ENCODE measurements around the gene ITGB6. TPM values are rescaled to one million over a fixed set of nuclear protein-coding genes. Genes with fewer than 3 reads are reported as not detected.

ITGB6 gene
- total and polyA plus RNA-seq, 2 experiments from 2014 or later, result 20.3 to 41.1 TPM

DNA sequence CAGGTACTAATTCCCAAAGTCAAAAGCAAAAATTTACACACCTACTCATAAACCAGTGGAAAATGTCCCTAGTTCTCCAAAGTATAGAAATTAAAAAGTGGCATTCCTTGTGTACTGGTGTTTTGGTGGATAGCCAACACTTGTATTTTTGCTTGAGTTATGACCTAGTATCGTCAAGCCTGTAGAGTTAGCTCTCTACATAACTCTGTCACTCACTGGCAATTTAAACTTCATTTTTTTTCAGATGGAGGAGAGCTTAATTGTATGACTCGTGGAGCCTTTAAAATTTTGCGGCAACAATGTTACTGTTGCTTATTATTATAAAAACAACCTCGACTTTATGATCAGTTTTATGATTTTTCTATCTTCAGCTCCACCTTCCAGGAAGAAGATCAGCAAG is 58.7 kb downstream of the ITGB6 start:
- Histone ChIP-seq H3K36me3 (replicated peaks; ENCODE audit: insufficient read depth, low read depth) (no peaks in the 10 kb centered on the region), H3K4me3 (no peak overlapping the region), H2AFZ (no peak overlapping the region), H3K4me1 (ENCODE audit: insufficient read depth) (no peaks in the 10 kb centered on the region), H3K27ac (no peak overlapping the region), H4K20me1 (ENCODE audit: insufficient read depth, poor library complexity, severe bottlenecking) (no peaks in the 10 kb centered on the region), H3K79me2 (no peaks in the 10 kb centered on the region), H3K9me3 (ENCODE audit: low read depth) (no peaks in the 10 kb centered on the region), H3K9me2 (replicated peaks; ENCODE audit: insufficient read depth) (no peaks in the 10 kb centered on the region), H3K27me3 (no peaks in the 10 kb centered on the region), H3K4me2 (no peak overlapping the region)
- WGBS (ENCODE audit: low lambda C conversion rate, missing lambda C conversion rate), result 70% methylated on average over 4 of the region's 4 CpGs
- no peak for DNase-seq (ENCODE audit: low spot score)
- TF ChIP-seq EZH2 (IDR thresholded peaks at IDR 0.05; ENCODE audit: borderline replicate concordance) (no peak), EZH2phosphoT487 (IDR thresholded peaks at IDR 0.05; ENCODE audit: low read depth, severe bottlenecking, unreplicated experiment) (no peak)
- TF ChIP-seq, protein P1, sequence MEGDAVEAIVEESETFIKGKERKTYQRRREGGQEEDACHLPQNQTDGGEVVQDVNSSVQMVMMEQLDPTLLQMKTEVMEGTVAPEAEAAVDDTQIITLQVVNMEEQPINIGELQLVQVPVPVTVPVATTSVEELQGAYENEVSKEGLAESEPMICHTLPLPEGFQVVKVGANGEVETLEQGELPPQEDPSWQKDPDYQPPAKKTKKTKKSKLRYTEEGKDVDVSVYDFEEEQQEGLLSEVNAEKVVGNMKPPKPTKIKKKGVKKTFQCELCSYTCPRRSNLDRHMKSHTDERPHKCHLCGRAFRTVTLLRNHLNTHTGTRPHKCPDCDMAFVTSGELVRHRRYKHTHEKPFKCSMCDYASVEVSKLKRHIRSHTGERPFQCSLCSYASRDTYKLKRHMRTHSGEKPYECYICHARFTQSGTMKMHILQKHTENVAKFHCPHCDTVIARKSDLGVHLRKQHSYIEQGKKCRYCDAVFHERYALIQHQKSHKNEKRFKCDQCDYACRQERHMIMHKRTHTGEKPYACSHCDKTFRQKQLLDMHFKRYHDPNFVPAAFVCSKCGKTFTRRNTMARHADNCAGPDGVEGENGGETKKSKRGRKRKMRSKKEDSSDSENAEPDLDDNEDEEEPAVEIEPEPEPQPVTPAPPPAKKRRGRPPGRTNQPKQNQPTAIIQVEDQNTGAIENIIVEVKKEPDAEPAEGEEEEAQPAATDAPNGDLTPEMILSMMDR (IDR thresholded peaks at IDR 0.05; ENCODE audit: poor library complexity), result no peak

DNA sequence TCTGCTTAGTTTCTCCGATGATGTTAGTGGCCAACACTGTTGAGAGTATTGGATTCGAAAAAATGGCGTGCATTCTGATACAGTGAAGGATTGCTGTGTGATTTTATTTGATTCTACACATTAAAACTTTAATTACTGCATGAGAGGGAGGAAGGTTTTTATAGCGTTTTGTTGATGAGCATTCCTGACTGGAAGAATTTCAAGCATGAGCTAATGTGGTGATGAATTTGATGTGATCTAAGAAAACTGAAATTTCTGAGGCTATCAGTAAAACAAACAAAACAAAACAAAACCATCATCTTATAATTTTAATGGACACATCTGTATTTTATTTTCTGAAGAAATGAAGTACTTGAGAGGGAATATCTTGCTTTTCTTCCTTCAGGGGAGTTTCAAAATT is 59.6 kb downstream of the ITGB6 start:
- H3K9me3 ChIP-seq (ENCODE audit: low read depth), result no peaks in the 10 kb centered on the region
- H4K20me1 ChIP-seq (ENCODE audit: insufficient read depth, poor library complexity, severe bottlenecking), result no peaks in the 10 kb centered on the region
- H3K4me3 ChIP-seq, result no peak overlapping the region
- WGBS (ENCODE audit: low lambda C conversion rate, missing lambda C conversion rate), result 89% methylated on average over 4 of the region's 4 CpGs
- H2AFZ ChIP-seq, result no peak overlapping the region
- H3K9me2 ChIP-seq (replicated peaks; ENCODE audit: insufficient read depth), result no peaks in the 10 kb centered on the region
- no peaks in the 10 kb centered on the region for H3K27me3 ChIP-seq
- no peak overlapping the region for H3K4me2 ChIP-seq
- H3K36me3 ChIP-seq (replicated peaks; ENCODE audit: insufficient read depth, low read depth), result no peaks in the 10 kb centered on the region
- DNase-seq (ENCODE audit: low spot score), result no peak
- no peak for TF ChIP-seq EZH2 (IDR thresholded peaks at IDR 0.05; ENCODE audit: borderline replicate concordance)
- TF ChIP-seq, protein P1 (IDR thresholded peaks at IDR 0.05; ENCODE audit: poor library complexity), result no peak
- TF ChIP-seq EZH2phosphoT487 (IDR thresholded peaks at IDR 0.05; ENCODE audit: low read depth, severe bottlenecking, unreplicated experiment), result no peak
- no peaks in the 10 kb centered on the region for H3K4me1 ChIP-seq (ENCODE audit: insufficient read depth)
- no peaks in the 10 kb centered on the region for H3K79me2 ChIP-seq
- no peak overlapping the region for H3K27ac ChIP-seq

DNA sequence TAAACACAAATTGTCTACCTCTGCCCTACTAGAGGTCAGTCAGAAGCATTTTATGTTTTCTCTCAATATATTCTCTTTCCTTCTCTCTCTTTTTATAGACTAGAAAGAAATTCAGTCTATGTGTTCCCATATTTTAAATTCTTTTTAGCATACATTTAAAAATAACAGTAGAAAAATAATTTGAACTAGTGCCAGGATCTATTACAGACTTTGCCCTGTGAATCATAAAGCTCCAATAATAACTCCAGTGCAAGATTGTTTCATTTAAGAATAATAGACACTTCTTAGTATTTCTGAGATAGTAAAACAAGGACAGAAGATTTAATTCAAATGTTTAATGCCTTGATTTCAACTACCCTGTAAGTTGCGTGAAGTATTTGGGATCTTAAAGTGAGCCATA is 60.1 kb downstream of the ITGB6 start:
- H2AFZ ChIP-seq, result no peak overlapping the region
- no peaks in the 10 kb centered on the region for H4K20me1 ChIP-seq (ENCODE audit: insufficient read depth, poor library complexity, severe bottlenecking)
- no peak overlapping the region for H3K4me3 ChIP-seq
- TF ChIP-seq, protein P1 (IDR thresholded peaks at IDR 0.05; ENCODE audit: poor library complexity), result no peak
- TF ChIP-seq EZH2phosphoT487 (IDR thresholded peaks at IDR 0.05; ENCODE audit: low read depth, severe bottlenecking, unreplicated experiment) (no peak), EZH2 (IDR thresholded peaks at IDR 0.05; ENCODE audit: borderline replicate concordance) (no peak)
- H3K9me3 ChIP-seq (ENCODE audit: low read depth), result no peaks in the 10 kb centered on the region
- H3K9me2 ChIP-seq (replicated peaks; ENCODE audit: insufficient read depth), result no peaks in the 10 kb centered on the region
- no peaks in the 10 kb centered on the region for H3K36me3 ChIP-seq (replicated peaks; ENCODE audit: insufficient read depth, low read depth)
- 90% methylated on average over 1 of the region's 1 CpG for WGBS (ENCODE audit: low lambda C conversion rate, missing lambda C conversion rate)
- no peaks in the 10 kb centered on the region for H3K27me3 ChIP-seq
- no peaks in the 10 kb centered on the region for H3K79me2 ChIP-seq
- no peak overlapping the region for H3K4me2 ChIP-seq
- no peak overlapping the region for H3K27ac ChIP-seq
- no peaks in the 10 kb centered on the region for H3K4me1 ChIP-seq (ENCODE audit: insufficient read depth)
- no peak for DNase-seq (ENCODE audit: low spot score)

DNA sequence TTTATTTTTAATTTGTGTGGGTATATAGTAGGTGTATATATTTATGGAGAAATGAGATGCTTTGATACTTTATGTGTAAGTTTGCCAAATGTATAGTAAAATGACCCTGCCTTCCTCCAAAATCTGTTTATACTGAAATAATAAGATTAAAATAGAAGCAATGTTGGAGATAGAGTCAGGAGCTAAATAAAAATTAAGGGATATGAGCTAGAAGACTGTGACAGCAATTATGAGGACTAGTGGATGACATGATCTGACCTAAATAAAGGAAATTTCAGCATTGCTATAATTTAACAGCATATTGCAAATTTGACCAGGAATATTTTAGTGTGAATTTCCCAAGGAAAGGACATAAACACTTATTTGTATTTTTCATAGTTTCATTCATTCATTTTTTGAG is 60.7 kb downstream of the ITGB6 start:
- no peak overlapping the region for H3K27ac ChIP-seq
- H3K27me3 ChIP-seq, result no peaks in the 10 kb centered on the region
- H3K4me3 ChIP-seq, result no peak overlapping the region
- H3K36me3 ChIP-seq (replicated peaks; ENCODE audit: insufficient read depth, low read depth), result no peaks in the 10 kb centered on the region
- H2AFZ ChIP-seq, result no peak overlapping the region
- TF ChIP-seq EZH2phosphoT487 (IDR thresholded peaks at IDR 0.05; ENCODE audit: low read depth, severe bottlenecking, unreplicated experiment) (no peak), EZH2 (IDR thresholded peaks at IDR 0.05; ENCODE audit: borderline replicate concordance) (no peak)
- TF ChIP-seq, protein P1 (IDR thresholded peaks at IDR 0.05; ENCODE audit: poor library complexity), result no peak
- H3K9me3 ChIP-seq (ENCODE audit: low read depth), result no peaks in the 10 kb centered on the region
- H3K4me1 ChIP-seq (ENCODE audit: insufficient read depth), result no peaks in the 10 kb centered on the region
- H4K20me1 ChIP-seq (ENCODE audit: insufficient read depth, poor library complexity, severe bottlenecking), result no peaks in the 10 kb centered on the region
- DNase-seq (ENCODE audit: low spot score), result no peak
- H3K9me2 ChIP-seq (replicated peaks; ENCODE audit: insufficient read depth), result no peaks in the 10 kb centered on the region
- no peak overlapping the region for H3K4me2 ChIP-seq
- no peaks in the 10 kb centered on the region for H3K79me2 ChIP-seq
